AG04449 (cell line): Measurements from ENCODE around the gene TMED10.

Experiments used
- CTCF ChIA-PET: fragments of 350-600 bp; formaldehyde crosslinking; extraction: SDS; loops from one replicate; lab custom pipeline; 2021; ENCODE audit warnings: antibody characterized with exemption; lab: Yijun Ruan, JAX
- POLR2A ChIA-PET: fragments of 400-600, 350-600 bp; formaldehyde crosslinking; extraction: SDS; loops from one replicate; lab custom pipeline; 2020; ENCODE audit warnings: antibody characterized with exemption, inconsistent platforms; lab: Yijun Ruan, JAX
- DNase-seq: peaks from one replicate; pipeline ENCODE4 v3.0.0-alpha.2; 2010; ENCODE audit warnings: low read depth, low spot score
- H3K4me3 ChIP-seq: 2 replicates; pipeline ENCODE4 v1.5.1; 2011; ENCODE audit warnings: low read depth, mild to moderate bottlenecking, control low read depth, low read length
- CTCF ChIP-seq: IDR thresholded peaks from one replicate; pipeline ENCODE4 v1.5.1; 2011; ENCODE audit warnings: mild to moderate bottlenecking, moderate library complexity, low read length, control low read depth, inconsistent platforms; ENCODE audit not compliant: insufficient read depth; ENCODE audit errors: missing control alignments

TMED10 gene

DNA sequence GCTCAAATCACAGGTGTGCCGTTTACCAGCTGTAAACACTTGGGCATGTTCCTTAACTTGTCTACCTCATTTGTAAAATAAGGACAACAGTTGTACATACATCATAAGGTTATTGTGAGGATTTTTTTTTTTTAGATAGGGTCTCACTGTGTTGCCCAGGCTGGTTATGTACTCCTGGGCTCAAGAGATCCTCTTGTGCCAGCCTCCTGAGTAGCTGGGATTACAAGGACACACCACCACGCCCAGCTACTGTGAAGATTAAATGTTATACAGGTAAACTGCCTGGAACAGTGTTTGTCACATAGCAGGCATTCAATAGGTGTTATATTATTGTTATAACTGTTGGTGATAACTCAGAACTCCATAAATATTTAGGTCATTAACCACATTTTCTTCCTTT lies 12.7 kb downstream of the TMED10 start:
- TF ChIP-seq CTCF: no peak
- CTCF ChIA-PET: interaction anchor here (0.6 to 1.2 kb wide), 4 partner anchors 33 to 299 kb away, joined by 3 read pairs; no protein-coding TSS in a partner anchor
- H3K4me3 ChIP-seq: no peak overlapping the region
- POLR2A ChIA-PET: no interaction called here
- no peak for DNase-seq

DNA sequence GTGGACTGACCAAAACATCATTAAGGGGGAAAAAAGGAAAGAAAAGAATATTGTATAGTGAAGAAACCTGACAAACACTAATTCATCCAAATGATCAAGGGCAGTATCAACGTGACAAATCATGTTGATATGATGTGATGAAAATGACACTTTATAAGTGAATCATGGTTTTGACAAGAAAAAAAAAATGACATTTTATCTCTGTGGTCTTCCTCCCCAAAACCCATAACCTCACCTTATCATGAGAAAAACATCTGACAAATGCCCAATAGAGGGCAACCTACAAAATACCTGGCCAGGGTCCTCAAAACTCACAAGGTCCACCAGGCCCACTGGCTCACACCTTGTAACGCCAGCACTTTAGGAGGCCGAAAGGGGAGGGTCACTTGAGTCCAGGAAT lies 13.8 kb downstream of the TMED10 start:
- ChIA-PET CTCF (no interaction called here), POLR2A (no interaction called here)
- no peak for TF ChIP-seq CTCF
- H3K4me3 ChIP-seq: no peak overlapping the region
- DNase-seq: no peak

DNA sequence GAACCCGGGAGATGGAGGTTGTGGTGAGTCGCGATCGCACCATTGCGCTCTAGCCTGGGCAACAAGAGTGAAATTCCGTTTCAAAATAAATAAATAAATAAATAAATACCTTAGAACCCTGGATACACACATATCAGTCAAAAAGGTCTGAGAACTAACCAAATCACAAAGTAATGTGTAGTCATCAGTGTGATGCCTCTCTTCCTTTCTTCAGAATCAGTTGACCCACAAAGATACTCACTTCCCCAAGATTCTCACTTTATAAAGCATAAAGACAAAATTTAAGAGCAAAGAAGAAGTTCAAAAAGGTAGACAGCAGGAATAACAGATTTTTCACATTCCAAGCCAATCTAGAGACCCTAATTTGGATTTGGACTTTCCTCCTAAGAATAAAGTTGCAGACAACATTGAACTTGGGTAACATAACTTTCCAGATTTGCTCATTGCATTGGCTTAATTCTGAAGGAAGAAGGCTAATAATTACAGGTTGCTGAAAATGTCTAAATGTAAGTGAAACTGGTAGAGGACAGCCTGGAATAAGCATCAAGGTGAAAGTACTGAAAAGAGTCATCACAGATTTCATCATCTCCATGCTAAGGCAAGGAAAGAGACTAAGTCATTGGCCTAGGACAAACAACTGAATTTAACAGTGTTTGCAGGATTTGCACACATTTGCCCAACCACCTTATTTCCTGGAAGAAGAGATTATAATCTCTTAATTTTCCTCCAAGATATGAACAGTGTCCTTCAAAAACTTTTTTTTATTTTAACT lies 17.4 kb downstream of the TMED10 start:
- DNase-seq: no peak
- ChIA-PET CTCF (interaction anchor here (1.0 to 1.3 kb wide), 3 partner anchors 24 to 145 kb away, joined by 3 to 5 read pairs (median 4); no protein-coding TSS in a partner anchor), POLR2A (no interaction called here)
- TF ChIP-seq CTCF: no peak
- H3K4me3 ChIP-seq: no peak overlapping the region

DNA sequence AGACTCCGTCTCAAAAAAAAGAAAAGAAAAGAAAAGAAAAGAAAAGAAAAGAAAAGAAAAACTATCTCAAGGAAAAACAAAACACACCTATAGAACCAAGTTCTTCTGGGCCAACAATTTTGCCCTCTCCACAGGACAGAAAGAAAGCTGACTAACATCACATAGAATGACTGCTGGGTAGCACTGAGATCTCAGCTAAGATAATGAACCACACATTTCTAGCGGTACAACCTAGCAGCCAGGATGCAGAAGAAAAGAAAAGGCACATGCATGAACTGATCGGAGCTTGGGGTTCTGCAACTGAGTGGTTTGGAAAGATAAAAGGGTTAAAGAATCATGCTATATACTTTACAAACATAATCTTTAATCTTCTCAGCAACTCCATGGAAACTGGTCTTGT lies 19.5 kb downstream of the TMED10 start:
- no peak for DNase-seq
- no peak overlapping the region for H3K4me3 ChIP-seq
- ChIA-PET POLR2A (interaction anchor here (0.7 kb wide), 1 partner anchor 148 kb away, joined by 5 read pairs; no protein-coding TSS in a partner anchor), CTCF (no interaction called here)
- TF ChIP-seq CTCF: no peak

DNA sequence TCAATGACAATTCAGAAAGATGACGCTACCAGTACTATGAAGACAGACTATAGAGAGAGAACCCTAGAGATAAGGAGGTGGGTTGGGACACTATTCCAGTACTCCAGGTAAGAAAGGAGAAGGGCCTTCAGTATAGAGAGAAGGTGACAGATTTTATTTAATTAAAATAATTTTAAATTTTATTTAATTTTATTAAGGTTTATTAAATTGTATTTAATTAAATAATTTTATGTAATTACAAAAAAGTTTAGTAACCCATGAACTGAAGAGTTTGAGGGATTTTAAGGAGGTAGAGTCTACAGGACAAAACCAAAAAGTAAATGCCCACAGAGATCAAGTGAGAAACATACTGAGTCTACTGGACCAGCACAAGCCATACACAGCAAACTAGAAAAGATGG lies 20.3 kb downstream of the TMED10 start:
- TF ChIP-seq CTCF: no peak
- no peak overlapping the region for H3K4me3 ChIP-seq
- DNase-seq: no peak
- ChIA-PET POLR2A (no interaction called here), CTCF (interaction anchor here (0.9 to 1.4 kb wide), 4 partner anchors 14 to 144 kb away, joined by 3 read pairs; no protein-coding TSS in a partner anchor)

DNA sequence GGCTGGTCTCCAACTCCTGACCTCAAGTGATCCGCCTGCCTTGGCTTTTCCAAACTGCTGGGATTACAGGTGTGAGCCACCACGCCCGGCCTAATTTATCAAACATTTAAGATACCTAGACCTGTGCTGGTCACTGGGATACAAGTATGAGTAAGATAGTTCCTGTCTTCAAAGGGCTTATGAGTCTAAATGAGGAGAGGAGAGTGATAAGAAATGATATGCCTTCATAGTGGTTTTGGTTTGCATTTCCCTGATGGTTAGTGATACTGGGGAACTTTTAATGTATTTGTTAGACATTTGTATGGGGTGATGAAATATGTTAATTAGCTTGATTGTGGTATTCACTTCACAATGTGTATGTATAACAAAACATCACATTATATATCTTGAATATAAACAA lies 21.2 kb downstream of the TMED10 start:
- ChIA-PET POLR2A (no interaction called here), CTCF (interaction anchor here (1.2 to 1.4 kb wide), 3 partner anchors 13 to 145 kb away, joined by 3 read pairs; no protein-coding TSS in a partner anchor)
- H3K4me3 ChIP-seq: no peak overlapping the region
- TF ChIP-seq CTCF: no peak
- no peak for DNase-seq
